Stimulated activated CD4-positive, alpha-beta T cell treated with anti-CD3 and anti-CD28 coated beads, Interleukin-15, amount 100 ng/mL, for 1 hour (primary cell): ENCODE measurements around the gene CDY2B.
"Not testable (repeated sequence)": the region's sequence is repeated elsewhere in the genome, so short reads cannot be mapped to it uniquely, and the experiment has no call there.

Experiments
- DNase-seq, 2 donors: peaks; one replicate each; pipeline ENCODE4 v3.0.0-alpha.2; 2020; ENCODE audit warnings: low read depth in 1 of 2, low spot score in 1 of 2

CDY2B gene

GRCh38 chrY:17880120-17880519, at the start of gene CDY2B:
Gene CDY2B, minus strand, starts transcription at chrY:17880220. Its CDS starts 328 bp downstream, at chrY:17879892.
- not testable (repeated sequence) for DNase-seq

DNA sequence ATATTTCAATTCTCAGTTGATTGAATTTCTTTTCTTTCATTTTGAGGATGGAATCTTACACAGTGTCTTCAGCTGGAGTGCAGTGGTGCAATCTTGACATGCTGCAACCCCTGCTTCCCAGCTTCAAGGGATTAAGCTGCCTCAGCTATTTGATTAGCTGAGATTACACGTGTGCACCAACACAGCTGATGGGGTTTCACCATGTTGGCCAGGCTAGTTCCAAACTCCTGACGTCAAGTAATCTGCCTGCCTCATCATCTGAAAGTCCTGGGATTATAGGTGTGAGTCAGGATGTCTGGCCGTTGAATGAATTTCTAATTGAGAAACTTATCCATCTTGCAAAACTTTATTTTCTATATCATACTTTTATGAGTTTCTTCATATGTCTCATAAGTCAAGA, 28.0 kb upstream of the CDY2B start:
- not testable (repeated sequence) for DNase-seq

- DNase-seq: not testable (repeated sequence)
These were observed 27.3 kb upstream of the CDY2B start for GRCh38 chrY:17907351-17907750.

DNA sequence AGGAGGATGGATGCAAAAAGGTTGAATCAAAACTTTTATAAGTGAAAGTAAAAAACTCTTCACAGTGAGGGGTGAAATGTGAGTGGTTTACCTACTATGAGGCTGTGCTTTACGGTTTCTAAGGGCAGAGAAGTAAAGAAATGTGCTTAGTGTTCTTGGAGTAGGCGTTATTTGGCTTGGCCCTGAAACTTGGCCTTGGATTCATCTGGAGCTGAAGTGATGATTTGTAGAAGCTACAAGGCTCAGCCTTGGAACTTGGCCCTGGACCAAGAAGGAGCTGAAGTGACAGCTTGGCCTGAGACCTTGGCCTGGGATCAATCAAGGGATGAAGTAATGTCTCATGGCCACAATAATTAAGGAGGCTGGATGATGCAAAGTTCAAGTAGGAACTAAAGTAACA, 1.7 kb upstream of the CDY2B start:
- not testable (repeated sequence) for DNase-seq

DNA sequence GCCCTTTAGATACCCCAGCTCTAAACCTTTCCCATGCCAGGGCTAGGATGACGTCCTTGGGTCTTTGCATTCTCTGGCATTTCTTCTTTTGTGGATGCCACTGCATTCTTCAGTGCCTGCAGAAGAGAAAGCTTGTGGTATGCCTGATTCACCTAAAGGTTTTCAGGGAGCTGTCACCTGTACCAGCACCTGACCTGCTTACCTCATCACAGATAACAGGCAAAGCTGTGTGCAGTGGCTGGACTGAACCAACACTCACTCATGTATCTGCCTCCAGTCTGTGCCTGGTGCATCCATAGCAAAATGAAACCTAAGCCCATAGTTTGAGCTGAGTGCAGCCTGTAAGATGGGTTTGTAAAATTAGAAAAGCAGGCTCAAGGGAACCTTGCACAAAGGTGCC, 3.3 kb downstream of the CDY2B start:
- DNase-seq: not testable (repeated sequence)

DNA sequence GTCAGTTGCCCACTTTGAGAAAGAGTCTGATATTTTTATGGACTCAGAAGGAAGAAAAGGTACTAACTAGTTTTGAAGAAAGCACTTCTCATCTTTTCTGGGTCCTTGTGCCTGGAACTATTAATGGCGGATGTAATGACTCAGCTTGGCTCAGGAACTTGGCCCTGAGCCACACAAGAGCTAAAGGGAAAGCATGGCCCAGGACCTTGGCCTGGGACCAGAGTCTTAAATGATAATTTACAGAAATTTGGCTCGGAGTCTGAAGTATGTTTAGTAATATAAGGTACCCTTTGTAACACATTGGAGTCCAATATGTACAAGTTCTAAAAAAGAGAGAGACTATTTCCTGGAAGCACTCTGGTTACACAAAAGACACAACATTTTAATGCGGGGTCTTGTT, 4.6 kb downstream of the CDY2B start:
- DNase-seq: not testable (repeated sequence)

GRCh38 chrY:17871194-17871903, 8.7 kb downstream of the CDY2B start:
- DNase-seq: not testable (repeated sequence)

DNA sequence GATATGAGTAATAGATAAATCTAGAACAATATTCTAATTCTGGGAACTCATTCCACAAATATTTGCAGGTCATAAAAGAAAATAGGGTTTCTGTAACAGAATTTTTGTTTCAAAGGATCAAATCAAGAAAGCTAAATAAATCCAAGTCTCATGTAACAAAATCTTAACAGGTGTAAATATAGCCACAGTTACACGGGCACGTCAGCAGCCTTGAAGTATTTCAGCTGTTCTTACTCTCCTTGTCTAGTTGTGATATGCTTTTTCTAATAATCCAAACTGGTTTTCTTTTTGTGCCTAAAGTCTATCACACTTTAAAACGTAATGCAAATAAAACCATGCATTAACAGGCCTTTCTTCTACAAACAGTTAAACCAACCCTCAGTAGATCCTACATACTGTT, 9.3 kb downstream of the CDY2B start:
- DNase-seq: not testable (repeated sequence)

DNA sequence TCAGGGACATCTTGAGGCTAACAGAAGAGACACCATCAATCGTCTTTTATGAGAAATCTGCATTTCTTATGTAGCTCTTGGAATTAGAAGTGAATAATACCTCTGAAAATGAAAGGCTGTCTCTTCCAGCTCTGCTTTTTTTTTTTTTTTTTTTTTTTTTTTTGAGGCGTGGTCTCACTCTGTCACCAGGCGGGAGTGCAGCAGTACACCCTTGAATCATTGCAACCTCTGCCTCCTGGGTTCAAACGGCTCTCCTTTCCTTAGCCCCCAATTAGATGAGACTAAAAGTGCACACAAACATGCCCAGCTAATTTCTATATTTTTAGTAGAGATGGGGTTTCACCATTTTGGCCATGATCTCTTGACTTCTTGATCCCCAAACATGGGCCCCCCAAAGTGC, 12.2 kb downstream of the CDY2B start:
- DNase-seq: not testable (repeated sequence)

DNA sequence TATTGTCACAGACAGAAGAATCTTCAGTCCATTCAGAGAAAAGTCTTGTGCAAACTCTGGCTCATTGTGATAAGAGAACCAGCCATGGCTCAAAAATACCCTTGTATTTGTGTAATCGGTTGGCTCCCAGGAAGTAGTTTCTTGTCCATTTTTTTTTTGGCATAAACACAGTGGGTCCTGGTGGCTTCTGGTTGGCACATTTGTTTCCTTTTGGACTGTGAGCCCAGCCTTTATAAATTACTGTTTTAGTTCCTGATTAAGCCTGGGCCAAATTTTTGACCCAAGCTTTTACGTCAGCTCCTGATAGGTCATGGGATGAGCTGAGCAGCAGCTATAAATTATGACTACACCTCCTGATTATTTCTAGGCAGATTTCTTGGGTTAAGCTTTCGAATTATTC, 19.4 kb downstream of the CDY2B start:
- not testable (repeated sequence) for DNase-seq

DNA sequence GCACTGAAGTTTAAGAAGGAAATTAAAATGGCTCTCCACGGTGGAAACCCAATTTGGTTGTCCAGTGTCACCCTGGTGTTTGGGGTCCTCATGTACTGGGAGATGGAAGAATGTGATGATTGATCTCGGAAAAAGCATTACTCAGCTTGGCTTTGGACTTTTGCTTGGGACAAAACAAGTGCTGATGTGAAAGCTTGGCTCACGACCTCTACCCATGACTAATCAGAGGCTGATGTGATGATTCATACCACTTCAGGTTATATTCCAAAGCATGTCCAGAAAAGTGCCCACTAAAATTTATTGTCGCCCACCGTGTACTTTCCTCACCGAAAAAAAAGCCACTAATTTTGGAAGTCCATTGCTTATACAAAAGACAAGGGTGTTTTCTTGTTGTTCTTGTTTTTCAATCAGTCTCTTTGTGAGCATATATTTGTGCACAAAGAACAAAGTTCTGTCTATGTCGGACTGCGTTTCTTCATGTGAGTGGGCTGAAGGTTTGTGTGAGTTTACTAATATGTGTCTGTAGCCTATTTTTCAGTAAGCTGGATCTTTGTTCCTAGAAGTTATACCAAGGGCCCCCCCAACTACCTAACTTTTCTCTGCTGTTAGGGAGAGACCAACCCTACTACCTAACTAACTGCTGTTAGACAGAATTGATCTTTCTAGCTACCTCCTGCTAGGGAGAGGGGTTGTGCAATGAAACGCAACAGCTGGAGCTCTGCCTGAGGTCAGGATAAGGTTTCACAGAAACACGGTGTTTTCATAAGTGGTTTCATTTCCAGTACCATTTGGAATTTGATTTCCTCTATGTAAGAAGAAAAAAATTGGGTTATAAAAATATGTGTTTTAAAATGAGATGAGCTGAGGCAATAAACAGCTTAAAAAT, 22.8 kb downstream of the CDY2B start:
- not testable (repeated sequence) for DNase-seq

DNA sequence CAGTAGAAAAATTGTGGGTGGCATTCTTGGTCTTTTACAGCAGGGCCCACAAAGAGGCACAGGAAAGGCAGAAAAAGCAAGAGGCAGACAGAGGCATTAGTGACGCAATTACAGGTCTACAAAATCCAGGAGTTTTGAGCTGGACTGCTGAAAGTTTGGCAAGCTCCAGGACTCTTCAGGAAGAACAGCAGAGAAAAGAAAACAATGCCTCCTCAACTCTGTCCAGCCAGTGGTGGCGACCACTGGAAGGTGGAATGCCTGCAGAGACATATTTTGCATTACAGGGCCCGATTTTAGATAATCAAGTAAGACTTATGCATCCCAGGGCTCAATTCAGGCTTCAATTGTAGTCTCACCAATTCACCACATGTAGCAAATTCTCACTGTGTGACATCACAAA, 23.5 kb downstream of the CDY2B start:
- DNase-seq: not testable (repeated sequence)

- DNase-seq: not testable (repeated sequence)
These were observed 30.9 kb downstream of the CDY2B start for GRCh38 chrY:17849131-17849530.

DNA sequence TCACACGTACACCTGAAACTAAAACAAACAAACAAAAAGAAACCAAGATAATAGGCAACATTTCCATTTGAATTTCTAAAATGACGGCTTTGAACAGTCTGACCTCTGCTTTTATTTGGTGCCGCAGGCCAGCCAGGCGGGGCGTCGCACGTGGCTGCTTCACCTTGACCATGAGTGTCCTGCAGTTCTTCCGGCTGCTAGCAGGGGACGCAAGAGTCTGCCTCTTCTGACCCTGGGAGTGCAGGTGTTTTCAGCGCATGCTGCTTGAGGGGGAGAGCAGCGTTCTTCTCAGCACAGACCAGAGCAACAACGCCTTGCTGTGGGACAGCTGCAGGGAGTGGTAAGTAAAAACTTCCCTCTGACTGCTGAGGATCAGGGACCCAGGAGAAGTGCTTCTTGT, 47.9 kb downstream of the CDY2B start:
- not testable (repeated sequence) for DNase-seq
